C4-2B (cell line): Measurements from ENCODE around the gene IFFO2.
A peak's percentile ranks its signal among the peaks of the same experiment; 100 is the strongest.

ENCODE experiments used
- CTCF ChIP-seq: fragments of 450-650 bp; conservative IDR thresholded peaks from 2 replicates; pipeline ENCODE4 v1.5.1; 2017; ENCODE audit warnings: mild to moderate bottlenecking
- ZFX ChIP-seq: fragments of 450-650 bp; IDR thresholded peaks from 2 replicates; pipeline ENCODE4 v1.6.1; 2017

DNA sequence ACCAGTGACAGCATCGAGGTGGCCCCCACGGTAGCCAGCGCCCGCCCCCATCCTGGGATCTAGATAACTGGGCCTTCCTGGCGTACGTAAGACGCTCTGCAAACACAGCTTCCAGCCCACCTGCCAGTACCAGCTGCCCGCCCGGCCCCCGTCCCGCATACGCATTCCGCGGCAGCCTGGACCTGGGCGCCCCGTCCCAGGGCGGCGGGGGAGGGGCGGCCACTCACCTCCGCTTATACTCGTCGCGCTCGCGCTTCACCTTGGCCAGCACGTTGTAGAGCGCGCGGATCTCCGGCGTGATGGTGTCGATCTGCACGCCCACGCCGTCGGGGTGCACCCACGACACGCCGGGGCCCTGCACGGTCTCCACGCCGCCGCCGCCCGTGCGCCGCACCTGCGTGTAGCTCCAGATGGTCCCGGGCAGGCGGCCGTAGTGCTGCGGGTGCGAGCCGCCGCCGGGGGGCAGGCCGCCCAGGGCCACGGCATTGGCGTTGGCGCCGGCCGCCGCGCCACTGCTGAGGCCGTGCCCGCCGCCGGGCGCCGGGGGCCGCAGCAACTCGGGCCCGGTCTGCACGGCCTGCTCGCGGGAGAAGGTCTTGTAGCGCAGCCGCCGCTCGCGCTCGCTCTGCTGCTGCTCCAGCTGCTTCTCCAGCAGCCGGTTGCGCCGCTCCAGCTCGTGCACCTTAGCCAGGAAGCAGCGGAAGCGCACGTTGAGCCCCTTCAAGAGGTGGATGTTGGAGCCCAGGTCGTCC lies 859 bp downstream of the IFFO2 start:
- TF ChIP-seq CTCF (peak; percentile 14), ZFX (peak; percentile 68)
